HL-60/S4 (cell line): ENCODE results near the gene ARL3.
"Not testable (repeated sequence)": the region's sequence is repeated elsewhere in the genome, so short reads cannot be mapped to it uniquely, and the experiment has no call there.

Experiments
- in situ Hi-C: fragments of 300-500 bp; cut with MboI; formaldehyde crosslinking; loops from 2 replicates; pipeline ENCODE4 v1.14.3; 2022; ENCODE audit warnings: low sequenced_read_pairs

ARL3 gene

GRCh38 chr10:102713814-102714620 is at the start of gene ARL3:
ARL3 (minus strand) TSS chr10:102714397; CDS start chr10:102714275, 122 bp downstream.
- in situ Hi-C loops = no loop called here

- in situ Hi-C loops = no loop called here
Measured at GRCh38 chr10:102763037-102763607, 48.9 kb upstream of the ARL3 start.

- in situ Hi-C loops = no loop called here
Measured at GRCh38 chr10:102762401-102763015, 48.3 kb upstream of the ARL3 start.

GRCh38 chr10:102761981-102762380 is 47.8 kb upstream of the ARL3 start:
- in situ Hi-C loops = no loop called here

- in situ Hi-C loops = no loop called here
Measured at GRCh38 chr10:102759497-102760210, 45.5 kb upstream of the ARL3 start.

GRCh38 chr10:102758933-102759262 is 44.7 kb upstream of the ARL3 start:
- in situ Hi-C loops = not testable (repeated sequence)

GRCh38 chr10:102758240-102758932 is 44.2 kb upstream of the ARL3 start:
- in situ Hi-C loops = no loop called here

GRCh38 chr10:102757323-102757722 is 43.1 kb upstream of the ARL3 start:
- in situ Hi-C loops = no loop called here

- in situ Hi-C loops = no loop called here
Measured at GRCh38 chr10:102753718-102754117, 39.5 kb upstream of the ARL3 start.

- in situ Hi-C loops = no loop called here
Measured at GRCh38 chr10:102752934-102753664, 38.9 kb upstream of the ARL3 start.

- in situ Hi-C loops = no loop called here
Measured at GRCh38 chr10:102752266-102752930, 38.2 kb upstream of the ARL3 start.

GRCh38 chr10:102745157-102745556 is 31.0 kb upstream of the ARL3 start:
- in situ Hi-C loops = loop anchor here (25.0 kb wide), 1 partner anchor 317 kb away; no protein-coding TSS in a partner anchor

- in situ Hi-C loops = loop anchor here (5.0 to 25.0 kb wide), 2 partner anchors 78 to 318 kb away; no protein-coding TSS in a partner anchor
Measured at GRCh38 chr10:102744374-102745051, 30.3 kb upstream of the ARL3 start.

GRCh38 chr10:102743588-102744373 is 29.6 kb upstream of the ARL3 start, which contains the start of gene WBP1L:
WBP1L (plus strand) TSS chr10:102743948; CDS start chr10:102744054, 106 bp downstream.
- in situ Hi-C loops = loop anchor here (5.0 to 25.0 kb wide), 2 partner anchors 79 to 319 kb away; no protein-coding TSS in a partner anchor

GRCh38 chr10:102743078-102743587 is 28.9 kb upstream of the ARL3 start:
- in situ Hi-C loops = loop anchor here (5.0 to 25.0 kb wide), 2 partner anchors 79 to 319 kb away; no protein-coding TSS in a partner anchor

GRCh38 chr10:102742313-102742712 is 28.1 kb upstream of the ARL3 start:
- in situ Hi-C loops = loop anchor here (5.0 to 25.0 kb wide), 2 partner anchors 80 to 320 kb away; no protein-coding TSS in a partner anchor

GRCh38 chr10:102741726-102742237 is 27.6 kb upstream of the ARL3 start:
- in situ Hi-C loops = loop anchor here (5.0 to 25.0 kb wide), 2 partner anchors 81 to 321 kb away; no protein-coding TSS in a partner anchor
